RPMI8226 (cell line): Measurements from ENCODE around the gene HES5.

Source experiments
- DNase-seq: peaks from one replicate; pipeline ENCODE4 v3.0.0-alpha.2; 2015

HES5 gene

GRCh38 chr1:2546515-2547209, 16.6 kb upstream of the HES5 start:
- DNase-seq: peak; percentile 96

GRCh38 chr1:2545754-2546514, 15.9 kb upstream of the HES5 start:
- peak; percentile 95 for DNase-seq

GRCh38 chr1:2544875-2545640, 15.0 kb upstream of the HES5 start:
- DNase-seq: peak; percentile 43

GRCh38 chr1:2544093-2544874, 14.2 kb upstream of the HES5 start:
- peak; percentile 20 for DNase-seq

- DNase-seq: peak; percentile 47
Measured at GRCh38 chr1:2543543-2544092, 13.6 kb upstream of the HES5 start.

GRCh38 chr1:2542246-2542915, 12.3 kb upstream of the HES5 start:
- no peak for DNase-seq

- peak; percentile 84 for DNase-seq
Measured at GRCh38 chr1:2541619-2542245, 11.7 kb upstream of the HES5 start.

- no peak for DNase-seq
Measured at GRCh38 chr1:2540816-2541492, 10.9 kb upstream of the HES5 start.

- DNase-seq: peak; percentile 47
Measured at GRCh38 chr1:2539312-2539907, 9.3 kb upstream of the HES5 start.

GRCh38 chr1:2538872-2539271, 8.8 kb upstream of the HES5 start:
- no peak for DNase-seq

GRCh38 chr1:2538376-2538775, 8.3 kb upstream of the HES5 start:
- DNase-seq: no peak

GRCh38 chr1:2537784-2538115, 7.7 kb upstream of the HES5 start:
- DNase-seq: peak; percentile 25

GRCh38 chr1:2535981-2536380, 5.9 kb upstream of the HES5 start:
- no peak for DNase-seq

- DNase-seq: no peak
Measured at GRCh38 chr1:2535455-2535854, 5.4 kb upstream of the HES5 start.

GRCh38 chr1:2534687-2535441, 4.8 kb upstream of the HES5 start:
- peak; percentile 88 for DNase-seq

- no peak for DNase-seq
Measured at GRCh38 chr1:2534315-2534686, 4.2 kb upstream of the HES5 start.

- no peak for DNase-seq
Measured at GRCh38 chr1:2533365-2533764, 3.3 kb upstream of the HES5 start.

GRCh38 chr1:2532485-2533160, 2.6 kb upstream of the HES5 start:
- no peak for DNase-seq
